Activated naive CD8-positive, alpha-beta T cell treated with anti-CD3 and anti-CD28 coated beads, Interleukin-2, amount 50 U/mL, for 24 hours (primary cell): ENCODE measurements around the gene SLC18B1.

Experiments used
- ATAC-seq: fragments of 150-1000 bp; cut with Tn5 transposase; one replicate; pipeline ENCODE4 v1.10.0; 2021
- DNase-seq: peaks from one replicate; pipeline ENCODE4 v3.0.0; 2021
- H3K27ac Mint-ChIP-seq: one replicate; pipeline ENCODE4 v1.8.0; 2021; ENCODE audit warnings: mild to moderate bottlenecking, mixed read lengths
- H3K27me3 Mint-ChIP-seq: one replicate; pipeline ENCODE4 v1.8.0; 2021; ENCODE audit warnings: mixed read lengths
- H3K36me3 Mint-ChIP-seq: one replicate; pipeline ENCODE4 v1.8.0; 2021; ENCODE audit warnings: low read depth, mixed read lengths
- H3K4me1 Mint-ChIP-seq: one replicate; pipeline ENCODE4 v1.8.0; 2021; ENCODE audit warnings: mixed read lengths
- H3K4me3 Mint-ChIP-seq: one replicate; pipeline ENCODE4 v1.8.0; 2021; ENCODE audit warnings: mild to moderate bottlenecking, moderate library complexity, mixed read lengths
- H3K9me3 Mint-ChIP-seq: one replicate; pipeline ENCODE4 v1.8.0; 2021; ENCODE audit warnings: mixed read lengths

SLC18B1 gene

GRCh38 chr6:132797951-132798868, at the start of gene SLC18B1:
Gene SLC18B1, minus strand, starts transcription at chr6:132798637. Its CDS starts 181 bp downstream, at chr6:132798456.
- Mint-ChIP-seq H3K4me1 (peaks cover 26% of the 10 kb centered on the region), H3K4me3 (no peak within 1 kb of the TSS), H3K27me3 (no peaks in the 10 kb centered on the region), H3K36me3 (peaks cover 13% of the 10 kb centered on the region), H3K9me3 (no peaks in the 10 kb centered on the region), H3K27ac (peak within 1 kb of the TSS; percentile 15)
- ATAC-seq (peak; percentile 65), DNase-seq (peak; percentile 70)

DNA sequence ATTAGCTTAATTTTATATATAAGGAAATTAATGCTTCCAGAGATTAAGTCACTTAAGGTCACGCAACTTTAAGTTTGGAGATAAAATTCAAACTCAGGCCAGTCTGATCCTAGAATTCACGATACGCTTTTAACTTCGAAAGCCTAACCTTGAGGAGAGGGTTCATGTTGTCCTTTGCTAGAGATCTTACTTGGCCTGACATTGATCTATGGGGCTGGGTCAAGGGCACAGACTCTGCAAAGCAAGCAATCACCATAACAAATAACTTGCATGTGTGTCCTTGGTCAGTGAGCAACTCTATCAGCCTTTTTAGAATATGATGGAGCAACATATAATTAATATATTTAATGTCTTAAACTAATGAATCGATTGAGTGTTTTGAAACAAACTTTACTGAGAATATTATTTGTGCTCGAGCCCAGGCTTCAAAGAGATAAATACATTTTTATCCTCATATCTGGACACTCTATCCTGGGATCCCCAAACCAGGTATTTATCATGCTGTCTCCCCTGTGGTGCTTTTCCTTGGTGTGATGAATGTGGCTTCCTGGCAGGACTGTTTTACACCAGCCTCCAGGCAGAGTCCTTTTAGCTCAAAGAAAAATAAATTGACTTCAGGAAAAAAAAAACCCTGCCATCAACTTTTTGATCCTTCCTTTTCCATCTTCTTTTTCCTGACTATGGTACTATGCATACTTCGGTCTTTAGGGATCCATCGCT, 45.0 kb upstream of the SLC18B1 start:
- no peaks in the 10 kb centered on the region for H3K36me3 Mint-ChIP-seq
- peaks cover 6% of the 10 kb centered on the region for H3K27me3 Mint-ChIP-seq
- H3K9me3 Mint-ChIP-seq, result no peaks in the 10 kb centered on the region
- H3K4me3 Mint-ChIP-seq, result no peak overlapping the region
- ATAC-seq, result no peak
- H3K27ac Mint-ChIP-seq, result no peak overlapping the region
- DNase-seq, result no peak
- no peaks in the 10 kb centered on the region for H3K4me1 Mint-ChIP-seq

GRCh38 chr6:132841966-132842365, 43.5 kb upstream of the SLC18B1 start:
- Mint-ChIP-seq H3K27ac (no peak overlapping the region), H3K36me3 (no peaks in the 10 kb centered on the region), H3K9me3 (no peaks in the 10 kb centered on the region), H3K4me1 (no peaks in the 10 kb centered on the region), H3K4me3 (no peak overlapping the region), H3K27me3 (peaks cover 4% of the 10 kb centered on the region)
- ATAC-seq, result no peak
- DNase-seq, result no peak

DNA sequence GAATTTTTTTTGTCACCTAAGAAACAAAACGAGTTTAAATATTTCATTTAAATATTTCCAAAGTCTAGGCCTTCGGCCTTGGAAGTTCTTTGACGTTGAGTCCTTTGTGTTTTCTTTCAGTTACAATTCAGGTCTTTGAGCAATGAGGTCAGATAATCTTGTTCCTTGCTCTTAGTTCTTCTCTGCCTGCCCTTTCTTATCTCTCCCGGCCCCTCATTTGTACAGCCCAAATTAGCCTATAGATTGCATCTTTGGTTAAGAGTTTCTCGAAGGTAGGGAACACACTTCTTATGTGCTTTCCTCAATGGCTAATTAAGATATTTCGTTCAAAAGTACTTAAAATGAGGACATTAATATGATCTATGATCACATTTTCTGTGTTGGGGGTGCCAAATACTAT, 34.5 kb upstream of the SLC18B1 start:
- no peak for DNase-seq
- Mint-ChIP-seq H3K27ac (no peak overlapping the region), H3K4me1 (no peaks in the 10 kb centered on the region), H3K27me3 (peaks cover 2% of the 10 kb centered on the region), H3K4me3 (no peak overlapping the region), H3K9me3 (no peaks in the 10 kb centered on the region), H3K36me3 (no peaks in the 10 kb centered on the region)
- ATAC-seq, result no peak

DNA sequence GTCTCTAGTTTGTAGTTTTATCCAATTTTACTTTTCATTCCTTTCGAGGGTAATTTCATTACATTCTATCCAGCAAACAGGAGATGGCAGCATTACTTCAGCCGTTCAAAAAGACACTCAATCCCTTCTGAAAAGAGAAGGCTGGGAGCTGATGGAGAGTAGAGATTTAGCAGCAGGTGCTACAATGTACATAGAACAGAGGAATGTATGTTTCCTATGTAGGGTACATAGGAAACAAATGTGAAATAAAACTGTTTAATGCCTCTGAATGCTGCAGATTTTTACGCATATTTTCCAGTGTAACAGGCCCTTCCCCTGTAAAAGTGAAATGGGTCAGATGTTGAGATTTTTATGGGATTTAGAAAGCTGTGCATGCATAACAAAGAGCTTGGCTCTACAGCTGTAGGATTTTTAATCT, 31.9 kb upstream of the SLC18B1 start:
- H3K36me3 Mint-ChIP-seq, result no peaks in the 10 kb centered on the region
- H3K27me3 Mint-ChIP-seq, result no peaks in the 10 kb centered on the region
- no peaks in the 10 kb centered on the region for H3K9me3 Mint-ChIP-seq
- DNase-seq (no peak), ATAC-seq (no peak)
- no peak overlapping the region for H3K27ac Mint-ChIP-seq
- no peak overlapping the region for H3K4me3 Mint-ChIP-seq
- no peaks in the 10 kb centered on the region for H3K4me1 Mint-ChIP-seq

DNA sequence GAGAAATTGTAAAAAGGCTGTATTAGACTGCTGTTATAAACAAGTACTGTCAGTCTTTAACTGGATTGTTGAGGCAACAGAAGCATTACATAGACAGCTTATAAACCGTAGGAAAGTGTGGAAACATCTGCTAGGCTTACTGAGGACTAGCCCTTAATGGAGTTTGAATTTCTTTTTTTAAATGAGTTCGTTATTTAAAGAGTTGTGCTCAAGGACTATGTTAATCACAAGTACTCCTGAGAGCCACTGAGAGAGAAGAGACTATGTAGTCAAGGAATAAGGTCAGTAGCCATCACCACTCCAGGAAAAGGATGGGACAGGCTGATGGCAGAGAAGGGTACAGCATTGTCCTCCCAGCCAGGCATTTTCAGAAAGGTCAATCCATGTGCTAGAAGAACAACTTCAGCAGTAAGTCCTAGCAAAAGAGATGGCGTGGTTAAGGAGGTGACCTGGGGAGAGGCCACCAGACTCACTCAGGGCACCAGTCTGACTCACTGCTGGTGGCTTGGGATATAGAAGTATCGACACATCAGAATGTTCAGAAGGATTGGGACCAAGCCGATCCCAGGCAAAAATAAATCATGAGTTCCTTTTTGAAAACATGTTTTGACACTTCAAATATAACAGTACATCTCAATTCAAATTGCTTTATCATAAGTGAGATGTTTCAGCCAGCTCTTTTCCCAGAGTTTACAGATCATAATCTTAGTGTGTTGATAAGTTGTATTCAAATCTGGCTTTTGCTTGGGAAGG, 22.4 kb upstream of the SLC18B1 start:
- Mint-ChIP-seq H3K27me3 (no peaks in the 10 kb centered on the region), H3K9me3 (no peaks in the 10 kb centered on the region), H3K27ac (peak overlapping the region; percentile 61), H3K4me1 (peaks cover 51% of the 10 kb centered on the region), H3K36me3 (peaks cover 41% of the 10 kb centered on the region), H3K4me3 (no peak overlapping the region)
- ATAC-seq, result peak; percentile 23
- DNase-seq, result no peak

GRCh38 chr6:132819405-132820161, 21.1 kb upstream of the SLC18B1 start:
- Mint-ChIP-seq H3K27me3 (no peaks in the 10 kb centered on the region), H3K4me3 (peak overlapping the region; percentile 93), H3K4me1 (peaks cover 61% of the 10 kb centered on the region), H3K27ac (peak overlapping the region; percentile 96), H3K36me3 (peaks cover 54% of the 10 kb centered on the region), H3K9me3 (no peaks in the 10 kb centered on the region)
- DNase-seq (peak; percentile 26), ATAC-seq (peak; percentile 46)

DNA sequence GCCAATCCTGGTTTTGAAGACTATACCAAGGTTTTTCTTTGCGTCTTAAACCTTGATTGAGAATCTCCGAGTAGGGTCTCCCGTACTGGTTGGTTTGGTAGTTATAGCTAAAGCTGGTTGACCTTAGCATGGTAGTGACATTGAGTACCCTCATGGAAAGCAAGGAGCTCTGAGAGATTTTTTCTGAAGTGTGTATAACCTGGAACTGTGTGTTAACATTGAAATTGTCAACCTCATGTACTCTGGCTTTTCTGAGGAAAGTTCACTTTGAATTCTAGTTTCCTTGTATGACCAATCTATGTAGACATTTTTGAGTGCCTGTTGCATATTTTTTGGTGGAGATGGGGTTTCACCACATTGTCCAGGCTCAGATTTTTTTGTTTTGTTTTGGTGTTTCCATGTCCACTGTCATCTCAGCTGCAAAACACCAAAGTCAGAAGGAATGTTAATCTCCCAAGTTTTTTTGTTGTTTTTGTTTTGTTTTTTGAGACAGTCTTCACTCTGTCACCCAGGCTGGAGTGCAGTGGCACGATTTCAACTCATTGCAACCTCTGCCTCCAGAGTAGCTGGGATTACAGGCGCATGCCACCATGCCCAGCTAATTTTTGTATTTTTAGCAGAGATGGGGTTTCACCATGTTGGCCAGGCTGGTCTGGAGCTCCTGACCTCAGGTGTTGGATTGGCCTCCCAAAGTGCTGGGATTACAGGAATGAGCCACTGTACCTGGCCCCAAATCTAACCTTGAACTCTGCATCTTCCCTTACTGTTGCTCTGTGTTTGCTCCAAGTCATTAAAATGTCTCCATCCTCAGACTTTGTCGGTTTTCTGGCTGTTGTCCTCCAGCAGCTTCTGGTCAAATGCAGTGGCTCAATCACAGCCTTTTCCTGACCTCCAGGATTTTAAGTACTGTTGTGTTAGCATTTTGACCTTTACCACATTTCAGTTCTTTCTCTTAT, 20.2 kb upstream of the SLC18B1 start:
- Mint-ChIP-seq H3K4me1 (peaks cover 65% of the 10 kb centered on the region), H3K4me3 (peak overlapping the region; percentile 93), H3K27ac (peak overlapping the region; percentile 96), H3K9me3 (no peaks in the 10 kb centered on the region), H3K36me3 (peaks cover 60% of the 10 kb centered on the region), H3K27me3 (no peaks in the 10 kb centered on the region)
- peak; percentile 27 for DNase-seq
- ATAC-seq, result no peak

- Mint-ChIP-seq H3K4me3 (peak overlapping the region; percentile 93), H3K4me1 (peaks cover 64% of the 10 kb centered on the region), H3K27ac (peak overlapping the region; percentile 96), H3K36me3 (peaks cover 60% of the 10 kb centered on the region), H3K9me3 (no peaks in the 10 kb centered on the region), H3K27me3 (no peaks in the 10 kb centered on the region)
- ATAC-seq, result no peak
- DNase-seq, result no peak
Measured at GRCh38 chr6:132817554-132818403, 19.3 kb upstream of the SLC18B1 start.

DNA sequence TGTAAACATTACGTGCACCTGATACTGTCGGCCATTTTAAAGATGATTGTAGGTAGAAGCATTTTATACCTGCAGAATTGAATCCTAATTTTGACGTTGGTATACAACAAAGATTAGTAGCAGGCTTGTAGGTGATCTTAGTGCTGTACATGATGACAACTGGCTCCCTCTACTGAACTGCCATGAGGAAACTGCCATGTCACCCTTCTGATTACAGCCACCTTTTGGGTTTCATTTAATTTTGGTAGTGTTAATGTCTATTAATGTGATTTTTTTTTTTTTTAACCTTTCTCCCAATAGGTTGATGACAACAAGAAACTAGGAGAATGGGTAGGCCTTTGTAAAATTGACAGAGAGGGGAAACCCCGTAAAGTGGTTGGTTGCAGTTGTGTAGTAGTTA, 18.2 kb upstream of the SLC18B1 start:
- H3K36me3 Mint-ChIP-seq, result peaks cover 60% of the 10 kb centered on the region
- no peaks in the 10 kb centered on the region for H3K27me3 Mint-ChIP-seq
- no peaks in the 10 kb centered on the region for H3K9me3 Mint-ChIP-seq
- peak overlapping the region; percentile 96 for H3K27ac Mint-ChIP-seq
- ATAC-seq (no peak), DNase-seq (no peak)
- peak overlapping the region; percentile 93 for H3K4me3 Mint-ChIP-seq
- peaks cover 67% of the 10 kb centered on the region for H3K4me1 Mint-ChIP-seq

GRCh38 chr6:132814716-132815570, 16.5 kb upstream of the SLC18B1 start:
- peaks cover 60% of the 10 kb centered on the region for H3K36me3 Mint-ChIP-seq

More at GRCh38 chr6:132814716-132815570, 16.5 kb upstream of the SLC18B1 start:
- H3K27me3 Mint-ChIP-seq, result no peaks in the 10 kb centered on the region
- peak overlapping the region; percentile 93 for H3K4me3 Mint-ChIP-seq
- H3K9me3 Mint-ChIP-seq, result no peaks in the 10 kb centered on the region
- no peak for DNase-seq
- peak; percentile 3 for ATAC-seq
- H3K27ac Mint-ChIP-seq, result peak overlapping the region; percentile 96
- H3K4me1 Mint-ChIP-seq, result peaks cover 62% of the 10 kb centered on the region
